HL-60 (cell line): Measurements from ENCODE around the gene PPP1CC.

ENCODE experiments used
- DNase-seq, 2 experiments: peaks; one replicate each; pipeline ENCODE4 v3.0.0-alpha.2; 2010 to 2020; ENCODE audit warnings: low read depth in 1 of 2, low spot score in 1 of 2
- H3K27ac ChIP-seq: fragments of 250-450 bp; sonication (Bioruptor Pico); replicated peaks from 2 replicates; pipeline ENCODE4 v1.5.1; 2020; ENCODE audit warnings: mild to moderate bottlenecking, moderate library complexity
- H3K27me3 ChIP-seq: fragments of 250-450 bp; sonication (Bioruptor Pico); 2 replicates; pipeline ENCODE4 v1.5.1; 2021; ENCODE audit warnings: mild to moderate bottlenecking, moderate library complexity; ENCODE audit not compliant: insufficient read depth, poor library complexity, severe bottlenecking
- H3K4me3 ChIP-seq: replicated peaks from 2 replicates; pipeline ENCODE4 v1.5.1; 2011; ENCODE audit warnings: mild to moderate bottlenecking, control low read depth, low read length; ENCODE audit not compliant: insufficient read depth
- GABPA ChIP-seq: IDR thresholded peaks from 2 replicates; pipeline ENCODE4 v1.6.1; 2012; ENCODE audit warnings: low read depth
- POLR2AphosphoS5 ChIP-seq: IDR thresholded peaks from 2 replicates; pipeline ENCODE4 v1.6.1; 2012; ENCODE audit warnings: low read depth
- SPI1 ChIP-seq: IDR thresholded peaks from 2 replicates; pipeline ENCODE4 v1.6.1; 2012; ENCODE audit warnings: low read depth, mild to moderate bottlenecking, borderline replicate concordance
- TF ChIP-seq, protein P1 (sequence below): IDR thresholded peaks from one replicate; pipeline ENCODE4 v1.5.1; 2011; ENCODE audit warnings: low read length, control low read depth, inconsistent platforms; ENCODE audit not compliant: insufficient read depth
- TF ChIP-seq, protein P2 (sequence below): IDR thresholded peaks from 2 replicates; pipeline ENCODE4 v1.6.1; 2012; ENCODE audit warnings: low read depth; ENCODE audit not compliant: insufficient replicate concordance

Gene PPP1CC

DNA sequence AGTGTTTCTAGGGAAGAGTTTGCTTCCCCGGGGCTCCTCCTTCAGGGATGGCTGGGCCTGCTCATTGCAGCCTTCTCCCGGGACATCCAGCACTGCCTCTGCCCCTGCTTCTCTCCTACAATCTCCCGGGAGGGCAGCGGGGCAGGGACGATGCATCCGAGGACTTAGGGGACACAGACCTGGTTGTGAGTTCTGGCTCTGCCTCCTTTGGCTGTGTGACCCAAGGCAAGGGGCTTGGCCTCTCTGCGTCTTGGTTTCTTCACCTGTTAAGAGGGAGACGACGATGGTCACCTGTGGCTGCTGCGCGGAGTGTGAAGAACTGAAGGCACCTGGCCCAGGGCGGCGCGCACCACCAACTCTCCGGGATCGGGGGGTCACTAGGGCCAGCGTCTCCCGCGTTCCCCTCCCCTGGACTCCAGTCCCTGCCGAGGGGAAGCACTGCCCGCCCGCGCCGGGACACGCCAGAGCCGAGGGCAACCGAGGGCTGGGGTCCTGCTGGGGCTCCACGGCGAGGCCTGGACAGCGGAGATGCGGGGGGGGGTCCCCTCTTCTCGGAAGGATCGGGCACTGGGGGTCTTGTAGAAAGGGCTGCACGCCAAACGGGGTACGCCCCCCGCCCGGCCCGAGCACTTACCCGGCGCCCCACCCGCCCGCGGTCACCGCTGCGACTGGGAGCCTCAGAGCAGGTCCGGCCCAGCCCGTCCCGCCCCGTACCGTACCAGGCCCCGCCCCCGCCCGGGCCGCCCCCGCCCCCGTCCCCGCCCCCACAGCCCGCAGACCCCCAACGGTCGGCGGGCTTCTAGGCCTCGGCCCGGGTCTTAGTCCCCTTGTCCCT lies 54.0 kb downstream of the PPP1CC start, which contains the start of gene HVCN1:
Gene HVCN1, minus strand, starts transcription at position 670 of the 835 bp plus-strand sequence. CDS start 5,870 bp downstream, outside the sequence.
- no peaks in the 10 kb centered on the region for H3K27me3 ChIP-seq
- peak within 1 kb of the TSS; percentile 71 for H3K27ac ChIP-seq
- TF ChIP-seq, protein P1, sequence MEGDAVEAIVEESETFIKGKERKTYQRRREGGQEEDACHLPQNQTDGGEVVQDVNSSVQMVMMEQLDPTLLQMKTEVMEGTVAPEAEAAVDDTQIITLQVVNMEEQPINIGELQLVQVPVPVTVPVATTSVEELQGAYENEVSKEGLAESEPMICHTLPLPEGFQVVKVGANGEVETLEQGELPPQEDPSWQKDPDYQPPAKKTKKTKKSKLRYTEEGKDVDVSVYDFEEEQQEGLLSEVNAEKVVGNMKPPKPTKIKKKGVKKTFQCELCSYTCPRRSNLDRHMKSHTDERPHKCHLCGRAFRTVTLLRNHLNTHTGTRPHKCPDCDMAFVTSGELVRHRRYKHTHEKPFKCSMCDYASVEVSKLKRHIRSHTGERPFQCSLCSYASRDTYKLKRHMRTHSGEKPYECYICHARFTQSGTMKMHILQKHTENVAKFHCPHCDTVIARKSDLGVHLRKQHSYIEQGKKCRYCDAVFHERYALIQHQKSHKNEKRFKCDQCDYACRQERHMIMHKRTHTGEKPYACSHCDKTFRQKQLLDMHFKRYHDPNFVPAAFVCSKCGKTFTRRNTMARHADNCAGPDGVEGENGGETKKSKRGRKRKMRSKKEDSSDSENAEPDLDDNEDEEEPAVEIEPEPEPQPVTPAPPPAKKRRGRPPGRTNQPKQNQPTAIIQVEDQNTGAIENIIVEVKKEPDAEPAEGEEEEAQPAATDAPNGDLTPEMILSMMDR, result no peak
- TF ChIP-seq, protein P2, sequence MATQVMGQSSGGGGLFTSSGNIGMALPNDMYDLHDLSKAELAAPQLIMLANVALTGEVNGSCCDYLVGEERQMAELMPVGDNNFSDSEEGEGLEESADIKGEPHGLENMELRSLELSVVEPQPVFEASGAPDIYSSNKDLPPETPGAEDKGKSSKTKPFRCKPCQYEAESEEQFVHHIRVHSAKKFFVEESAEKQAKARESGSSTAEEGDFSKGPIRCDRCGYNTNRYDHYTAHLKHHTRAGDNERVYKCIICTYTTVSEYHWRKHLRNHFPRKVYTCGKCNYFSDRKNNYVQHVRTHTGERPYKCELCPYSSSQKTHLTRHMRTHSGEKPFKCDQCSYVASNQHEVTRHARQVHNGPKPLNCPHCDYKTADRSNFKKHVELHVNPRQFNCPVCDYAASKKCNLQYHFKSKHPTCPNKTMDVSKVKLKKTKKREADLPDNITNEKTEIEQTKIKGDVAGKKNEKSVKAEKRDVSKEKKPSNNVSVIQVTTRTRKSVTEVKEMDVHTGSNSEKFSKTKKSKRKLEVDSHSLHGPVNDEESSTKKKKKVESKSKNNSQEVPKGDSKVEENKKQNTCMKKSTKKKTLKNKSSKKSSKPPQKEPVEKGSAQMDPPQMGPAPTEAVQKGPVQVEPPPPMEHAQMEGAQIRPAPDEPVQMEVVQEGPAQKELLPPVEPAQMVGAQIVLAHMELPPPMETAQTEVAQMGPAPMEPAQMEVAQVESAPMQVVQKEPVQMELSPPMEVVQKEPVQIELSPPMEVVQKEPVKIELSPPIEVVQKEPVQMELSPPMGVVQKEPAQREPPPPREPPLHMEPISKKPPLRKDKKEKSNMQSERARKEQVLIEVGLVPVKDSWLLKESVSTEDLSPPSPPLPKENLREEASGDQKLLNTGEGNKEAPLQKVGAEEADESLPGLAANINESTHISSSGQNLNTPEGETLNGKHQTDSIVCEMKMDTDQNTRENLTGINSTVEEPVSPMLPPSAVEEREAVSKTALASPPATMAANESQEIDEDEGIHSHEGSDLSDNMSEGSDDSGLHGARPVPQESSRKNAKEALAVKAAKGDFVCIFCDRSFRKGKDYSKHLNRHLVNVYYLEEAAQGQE, result no peak
- TF ChIP-seq GABPA (no peak), SPI1 (no peak), POLR2AphosphoS5 (no peak)
- peak within 1 kb of the TSS; percentile 61 for H3K4me3 ChIP-seq
- no peak for DNase-seq

DNA sequence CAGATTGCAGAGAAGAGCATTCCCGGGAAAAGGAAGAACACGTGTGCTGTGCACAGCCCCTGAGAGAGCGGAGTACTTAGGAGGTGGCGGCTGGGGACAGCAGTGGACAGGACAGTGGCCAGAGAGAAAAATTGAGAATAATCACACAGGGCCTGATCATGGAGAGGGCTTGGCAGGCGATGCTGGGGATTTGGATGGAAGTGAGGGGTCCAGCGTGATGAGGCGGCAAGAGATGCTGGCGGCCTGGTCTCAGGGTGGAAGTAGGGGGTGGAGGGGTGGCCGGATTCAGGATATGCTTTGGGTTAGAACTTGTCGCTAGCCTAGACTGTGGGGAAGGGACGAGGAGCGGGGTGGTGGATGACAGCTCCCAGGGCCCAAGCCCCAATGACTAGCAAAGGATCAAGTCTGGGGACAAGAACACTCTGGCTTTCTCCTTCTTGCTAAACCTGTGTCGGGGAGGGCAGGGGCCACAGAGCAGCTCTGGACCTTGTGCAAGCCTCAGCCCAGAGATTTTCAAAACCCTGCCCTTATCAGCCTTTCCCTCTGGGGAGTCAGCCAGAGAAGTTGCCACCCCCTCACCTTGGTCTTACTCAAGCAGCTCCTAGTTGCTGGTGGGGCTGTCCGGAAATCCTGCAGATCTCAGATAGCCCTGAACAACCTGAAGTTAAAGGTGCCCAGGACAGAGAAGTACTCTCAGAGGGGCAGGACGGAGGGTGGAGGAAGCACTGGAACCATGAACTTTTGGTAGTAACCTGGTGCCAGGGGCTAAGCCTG lies 55.1 kb downstream of the PPP1CC start:
- Histone ChIP-seq H3K27ac (peak overlapping the region; percentile 71), H3K4me3 (peak overlapping the region; percentile 61), H3K27me3 (no peaks in the 10 kb centered on the region)
- TF ChIP-seq GABPA (no peak), POLR2AphosphoS5 (no peak), SPI1 (no peak)
- TF ChIP-seq, protein P1, result no peak
- TF ChIP-seq, protein P2, result no peak
- DNase-seq, result peak in 1 of 2 experiments; percentile 90

DNA sequence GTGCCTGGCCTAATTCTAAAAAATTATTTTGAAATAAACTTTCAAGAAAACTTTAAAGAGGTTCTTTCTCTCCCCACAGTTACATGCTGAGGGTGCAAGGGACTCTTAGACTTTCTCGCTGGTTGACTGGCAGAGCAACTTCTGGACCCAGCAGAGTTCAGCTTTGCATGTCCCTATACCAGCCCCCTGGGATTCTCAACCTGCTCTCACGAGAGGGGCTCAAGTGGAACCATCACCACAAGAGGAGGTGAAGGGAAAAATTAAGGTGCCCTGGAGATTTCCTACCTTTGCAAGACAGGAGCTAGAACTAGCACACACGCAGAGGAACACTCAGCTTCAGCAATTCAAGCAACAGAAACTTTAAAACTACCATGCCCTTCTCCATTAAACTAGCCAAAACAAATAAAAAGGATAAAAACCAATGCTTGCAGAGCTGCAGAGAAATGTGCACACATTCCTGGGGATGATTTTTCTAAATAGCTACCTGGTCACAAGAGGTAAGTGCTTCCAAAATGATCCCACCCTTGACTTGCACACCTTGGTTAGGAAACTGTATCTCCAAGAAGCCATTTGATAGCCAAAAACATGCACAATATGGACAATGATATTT lies 56.3 kb downstream of the PPP1CC start:
- Histone ChIP-seq H3K27ac (no peak overlapping the region), H3K4me3 (no peak overlapping the region), H3K27me3 (no peaks in the 10 kb centered on the region)
- TF ChIP-seq, protein P1, result no peak
- no peak for TF ChIP-seq POLR2AphosphoS5
- no peak for TF ChIP-seq SPI1
- no peak for TF ChIP-seq GABPA
- TF ChIP-seq, protein P2, result no peak
- no peak for DNase-seq
